Right kidney (tissue), 1 donor: ENCODE results near the gene FOXQ1.
"Not testable (repeated sequence)": the region's sequence is repeated elsewhere in the genome, so short reads cannot be mapped to it uniquely, and the experiment has no call there.

ENCODE experiments used
- DNase-seq: peaks from one replicate; pipeline ENCODE4 v3.0.0-alpha.2; 2016

Gene FOXQ1

DNA sequence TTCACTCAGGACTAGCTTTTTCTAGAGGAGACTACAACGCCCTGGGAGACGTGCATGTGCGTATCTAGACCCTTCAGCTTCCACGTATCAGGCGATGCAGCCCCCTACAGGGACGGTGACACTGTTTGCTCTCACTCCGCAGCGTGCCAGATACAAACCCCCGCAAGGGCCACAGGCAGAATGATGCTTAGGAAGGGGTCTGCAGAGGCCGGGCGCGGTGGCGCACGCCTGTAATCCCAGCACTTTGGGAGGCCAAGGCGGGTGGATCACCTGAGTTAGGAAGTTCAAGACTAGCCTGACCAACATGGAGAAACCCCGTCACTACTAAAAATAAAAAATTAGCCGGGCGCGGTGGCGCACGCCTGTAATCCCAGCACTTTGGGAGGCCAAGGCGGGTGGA, 6.7 kb downstream of the FOXQ1 start:
- DNase-seq, result not testable (repeated sequence)

DNA sequence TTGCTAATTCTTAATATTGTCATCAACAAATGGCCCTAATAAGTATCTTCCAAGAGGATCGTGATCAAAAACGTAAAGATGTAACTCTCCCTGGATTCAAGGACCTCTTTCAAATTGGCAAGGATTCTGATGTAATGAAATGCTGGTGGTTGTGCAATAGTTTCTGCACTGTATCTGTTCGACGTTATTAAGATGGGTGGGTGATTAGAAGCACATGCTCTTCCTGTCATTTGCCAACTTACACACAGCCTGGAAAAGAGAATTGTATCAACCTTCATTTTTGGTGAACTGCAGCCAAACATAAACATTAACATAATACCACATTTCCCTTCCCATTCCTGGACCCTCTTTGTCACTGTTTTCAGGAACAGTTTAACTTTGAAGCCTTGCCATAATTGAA, 9.8 kb downstream of the FOXQ1 start:
- DNase-seq, result no peak

DNA sequence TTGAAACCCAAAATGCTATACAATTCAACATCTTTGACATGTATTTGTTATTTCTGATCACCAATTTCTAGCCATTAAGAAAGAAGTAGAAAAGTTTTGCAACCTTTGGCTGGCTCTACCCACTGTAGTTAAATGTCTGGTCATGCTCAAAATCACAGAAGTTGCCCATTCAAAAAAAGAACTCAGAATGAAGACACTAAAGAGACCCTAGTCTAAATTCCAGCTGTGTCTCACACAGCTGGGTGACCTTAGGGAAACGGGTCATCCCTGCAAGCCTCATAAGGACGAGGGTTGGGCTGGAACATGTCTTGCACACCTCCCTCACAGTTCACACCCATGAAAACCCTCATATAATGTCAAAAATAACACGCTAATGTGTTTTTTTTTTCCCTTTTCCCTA, 10.3 kb downstream of the FOXQ1 start:
- no peak for DNase-seq

DNA sequence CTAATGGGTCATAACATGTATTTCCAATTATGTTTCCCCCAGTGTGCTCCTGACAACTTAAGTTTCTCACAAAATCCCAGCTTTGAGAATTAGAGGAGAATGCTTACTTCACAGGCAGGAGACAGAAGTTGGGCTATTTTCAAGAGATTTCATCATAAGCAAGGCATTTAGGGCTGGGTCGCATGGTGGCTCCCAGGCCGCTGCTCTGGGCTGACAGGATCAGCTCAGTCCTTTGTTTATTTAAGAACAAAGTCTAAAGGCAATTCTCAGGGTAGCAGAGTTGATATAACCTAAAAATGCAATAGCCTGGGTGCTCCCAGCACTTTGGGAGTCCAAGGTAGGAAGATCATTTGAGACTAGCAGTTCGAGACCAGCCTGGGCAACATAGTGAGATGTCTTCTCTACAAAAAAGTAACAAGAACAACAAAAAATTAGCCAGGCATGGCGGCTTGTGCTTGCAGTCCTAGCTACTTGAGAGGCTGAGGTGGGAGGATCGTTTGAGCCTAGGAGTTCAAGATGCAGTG, 10.9 kb downstream of the FOXQ1 start:
- DNase-seq, result no peak

DNA sequence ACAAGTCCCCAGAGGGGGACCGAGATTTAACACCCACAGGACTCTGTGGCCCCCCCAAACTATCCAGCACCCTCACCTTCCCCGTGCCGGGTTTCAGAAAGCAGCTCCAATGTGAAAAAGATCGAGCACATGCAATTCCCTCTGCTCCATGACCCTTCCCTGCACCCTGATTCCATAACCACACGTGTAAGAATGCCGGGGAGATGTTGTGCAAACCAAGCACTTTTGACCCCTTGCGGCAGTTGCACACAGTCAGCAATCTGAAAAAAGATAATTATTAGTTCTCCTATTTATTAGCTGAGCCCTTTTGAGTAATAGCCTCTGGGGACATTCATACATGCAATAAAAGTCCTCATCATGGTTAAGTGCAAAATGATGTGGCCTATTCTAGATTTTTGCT, 13.0 kb downstream of the FOXQ1 start:
- DNase-seq, result no peak

DNA sequence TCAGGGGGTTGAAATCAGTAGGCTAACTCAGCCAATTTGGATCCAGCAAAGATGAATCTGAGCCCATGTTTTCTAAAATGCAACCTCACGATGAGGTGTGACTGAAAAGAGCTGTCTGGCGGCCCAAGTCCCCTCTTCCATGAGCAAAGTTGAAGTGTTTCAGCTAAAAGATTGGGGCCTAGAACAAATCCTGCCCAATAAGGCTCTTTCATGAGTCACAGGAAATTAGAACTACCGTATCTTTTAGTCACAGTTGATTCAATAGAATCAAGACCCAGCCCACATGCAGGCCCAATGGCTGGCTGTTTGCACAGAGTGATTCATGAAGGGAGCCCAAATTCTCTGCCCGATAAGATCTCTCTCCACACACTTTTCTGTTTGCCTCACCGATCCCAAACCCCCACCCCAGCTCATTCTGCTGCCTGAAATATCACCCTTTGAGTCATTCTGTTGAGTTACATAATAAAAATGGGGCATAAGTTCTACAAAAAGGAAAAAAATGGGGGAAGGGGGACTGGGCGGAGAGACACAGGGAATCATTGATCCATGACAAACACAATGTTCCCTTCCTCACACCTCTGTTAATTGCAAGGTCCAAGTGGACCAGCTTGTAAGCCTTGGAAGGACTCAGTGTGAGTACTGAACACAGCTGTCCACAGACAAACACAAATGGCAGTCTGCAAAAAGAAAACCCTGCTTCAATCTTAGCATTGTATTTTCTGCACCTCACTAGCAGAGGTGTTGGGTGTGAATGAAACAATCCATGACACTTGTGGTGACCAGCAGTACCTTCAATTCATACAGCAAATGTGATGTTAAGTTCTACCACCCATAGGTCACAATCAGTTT, 13.8 kb downstream of the FOXQ1 start:
- DNase-seq, result no peak

DNA sequence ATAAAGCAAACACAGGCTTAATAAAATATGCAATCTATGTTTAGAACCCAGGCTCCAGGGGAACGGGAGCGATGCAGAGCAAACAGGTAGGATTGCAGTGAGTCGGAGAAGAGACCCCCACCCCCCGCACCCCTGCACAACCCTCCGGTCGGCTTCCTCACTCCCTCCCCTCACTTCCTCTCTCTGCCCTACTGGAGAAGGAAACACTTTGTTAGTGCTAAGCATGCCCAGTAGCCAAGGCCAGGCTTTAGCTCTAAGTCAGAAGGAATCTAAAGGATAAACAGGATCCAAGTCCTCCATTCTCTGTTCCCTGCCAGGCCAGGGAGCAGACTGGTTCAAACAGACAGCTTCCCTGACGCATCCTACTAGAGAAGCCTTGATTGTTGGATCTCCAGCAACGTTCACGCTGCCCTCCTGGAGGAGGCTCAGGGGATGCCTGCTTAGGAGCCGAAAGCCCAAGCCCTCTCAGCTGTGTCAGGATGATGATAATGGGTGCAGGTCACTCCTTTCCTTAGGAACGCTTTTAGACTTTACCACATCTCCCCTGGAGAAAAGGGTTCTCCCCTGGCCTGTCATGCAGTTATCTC, 14.7 kb downstream of the FOXQ1 start:
- no peak for DNase-seq

DNA sequence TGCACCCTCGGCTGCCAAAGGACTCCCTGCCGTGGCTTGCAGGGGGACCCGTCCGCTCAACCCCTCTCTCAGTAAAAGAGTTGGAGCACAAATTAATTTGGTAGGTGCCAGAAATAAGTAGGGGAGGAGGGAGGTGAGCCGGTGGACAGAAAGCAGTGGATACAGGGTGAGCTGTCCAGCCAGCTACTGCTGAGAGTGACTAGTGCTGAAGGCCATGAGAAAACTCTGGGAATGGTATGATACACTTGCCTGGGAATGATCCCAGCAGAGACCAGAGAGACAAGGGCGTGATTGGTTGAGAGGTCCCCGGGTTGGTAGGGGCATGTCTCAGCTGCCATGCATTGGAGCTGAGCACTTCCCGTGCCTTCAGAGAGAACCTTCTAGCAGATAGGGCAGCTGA, 15.7 kb downstream of the FOXQ1 start:
- no peak for DNase-seq

DNA sequence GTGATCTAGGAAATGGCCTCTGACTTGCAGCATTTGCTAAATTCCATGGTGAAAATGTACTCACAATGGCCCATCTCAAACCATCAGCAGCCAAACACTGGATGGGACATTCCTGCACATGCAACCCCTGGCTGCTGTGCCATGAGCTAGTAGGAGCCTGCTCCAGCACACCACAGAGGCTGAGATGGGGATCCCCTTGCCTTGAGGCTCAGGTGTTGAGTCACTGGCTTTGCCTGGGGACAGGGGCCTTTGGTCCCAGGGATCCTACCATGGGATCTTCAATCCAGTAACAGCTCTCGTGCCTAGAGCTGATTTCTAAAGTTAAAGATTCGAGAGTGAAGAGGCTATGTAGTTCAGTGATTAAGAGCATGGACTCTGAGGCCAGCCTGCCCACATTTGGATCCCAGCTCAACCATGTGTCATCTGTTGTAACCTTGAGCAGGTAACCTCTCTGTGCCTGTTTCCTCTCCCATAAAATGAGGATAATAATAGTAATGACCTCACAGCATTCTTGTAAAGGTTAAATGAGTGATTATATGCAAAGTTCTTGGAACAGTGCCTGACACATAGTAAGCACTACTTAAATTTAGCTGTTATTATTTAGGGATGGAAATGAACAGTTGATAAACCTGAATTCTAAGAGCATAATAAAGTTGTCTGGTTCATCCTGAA, 16.4 kb downstream of the FOXQ1 start:
- DNase-seq, result no peak

DNA sequence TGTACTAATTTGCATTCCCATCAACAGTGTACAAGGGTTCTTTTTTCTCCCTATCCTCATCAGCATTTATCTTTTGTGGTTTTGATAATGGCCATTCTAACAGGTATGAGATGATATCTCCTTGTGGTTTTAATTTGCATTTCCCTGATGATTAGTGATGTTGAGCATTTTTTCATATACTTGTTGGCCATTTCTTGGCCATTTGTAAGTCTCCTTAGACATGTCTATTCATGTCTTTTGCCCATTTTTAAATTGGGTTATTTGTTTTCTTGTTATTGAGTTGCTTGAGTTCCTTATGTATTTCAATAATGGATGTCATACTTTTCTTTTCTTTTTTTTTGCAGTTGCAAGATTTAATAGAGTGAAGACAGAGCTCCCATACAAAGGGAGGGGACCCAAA, 17.8 kb downstream of the FOXQ1 start:
- DNase-seq, result no peak

DNA sequence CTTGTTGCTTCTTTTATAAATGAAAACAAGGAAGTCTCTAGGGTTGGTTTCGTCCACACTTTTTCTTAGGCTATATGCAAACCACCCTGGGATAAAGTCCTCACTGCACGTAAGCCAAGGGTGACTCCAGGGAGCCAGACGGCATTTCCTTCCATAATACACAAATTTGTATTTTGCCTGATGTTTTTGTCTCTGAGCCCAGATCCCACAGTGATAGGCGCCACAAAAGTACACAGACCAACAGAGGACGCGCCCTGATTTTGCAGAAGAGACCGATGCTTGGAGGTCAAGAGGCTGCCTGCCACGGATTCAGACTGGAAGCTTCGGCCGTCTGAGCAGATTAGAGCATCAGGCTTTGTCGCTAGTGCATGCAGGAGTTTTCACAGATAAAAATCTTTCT, 22.8 kb downstream of the FOXQ1 start:
- peak; percentile 20 for DNase-seq

DNA sequence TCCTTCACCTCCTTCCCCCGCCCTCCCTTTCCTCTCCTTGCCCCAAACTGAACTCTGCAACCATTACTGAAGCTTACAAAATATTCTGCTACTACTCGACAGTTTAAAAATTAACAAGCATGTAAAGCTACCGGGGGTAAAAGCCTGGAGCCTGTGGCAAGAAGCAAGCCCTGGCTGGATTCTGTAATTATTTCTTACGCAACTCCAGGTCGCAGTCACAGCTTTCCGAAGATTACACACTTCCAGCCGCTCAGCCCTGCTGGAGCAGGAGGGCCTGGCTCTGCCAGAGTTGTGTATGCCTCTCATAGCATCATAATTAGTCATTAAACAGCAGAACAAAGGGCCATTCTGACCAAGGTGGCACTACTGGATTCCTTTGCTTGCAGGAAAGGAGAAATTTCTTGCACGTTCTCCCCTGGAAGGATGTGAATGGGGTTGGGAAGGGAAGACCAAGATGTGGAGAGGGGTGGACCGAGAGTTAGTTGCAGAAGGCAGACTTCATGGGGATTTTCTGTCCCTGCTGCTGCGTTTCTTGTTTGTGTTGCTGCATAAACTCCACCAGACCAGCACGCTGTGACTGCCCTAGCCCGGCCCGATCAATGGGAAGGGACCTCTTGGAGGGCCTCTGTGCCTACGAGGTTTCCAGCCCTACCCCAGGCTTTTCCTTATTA, 23.6 kb downstream of the FOXQ1 start:
- DNase-seq, result peak; percentile 55

DNA sequence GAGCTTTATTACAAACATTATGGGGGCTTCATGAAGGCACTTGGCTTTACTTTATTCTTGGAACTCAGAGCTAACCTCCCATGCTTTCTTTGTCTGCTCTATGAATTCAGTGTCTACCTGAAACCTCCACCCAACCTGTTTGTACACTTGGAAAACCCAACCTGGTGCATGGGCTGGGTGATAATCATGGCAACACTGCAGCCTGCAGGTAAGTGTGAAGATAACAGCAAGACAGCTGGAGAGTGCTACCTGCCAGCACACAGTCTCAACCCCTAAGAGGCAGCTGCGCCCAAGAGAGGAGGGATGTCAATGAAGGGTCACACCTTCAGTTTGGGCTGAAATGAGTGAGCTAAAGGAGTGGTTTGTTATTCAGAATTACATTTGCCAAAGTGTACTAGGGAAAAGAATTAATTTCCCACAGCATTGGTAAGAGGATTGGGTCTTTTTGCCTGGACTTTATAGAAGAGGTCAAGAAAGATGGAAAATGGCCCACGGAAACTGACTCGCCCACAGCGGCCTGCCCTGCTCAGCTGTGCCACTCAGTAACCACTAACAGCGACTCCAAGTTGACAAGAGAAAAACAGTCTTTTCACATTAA, 24.4 kb downstream of the FOXQ1 start:
- DNase-seq, result peak; percentile 27

DNA sequence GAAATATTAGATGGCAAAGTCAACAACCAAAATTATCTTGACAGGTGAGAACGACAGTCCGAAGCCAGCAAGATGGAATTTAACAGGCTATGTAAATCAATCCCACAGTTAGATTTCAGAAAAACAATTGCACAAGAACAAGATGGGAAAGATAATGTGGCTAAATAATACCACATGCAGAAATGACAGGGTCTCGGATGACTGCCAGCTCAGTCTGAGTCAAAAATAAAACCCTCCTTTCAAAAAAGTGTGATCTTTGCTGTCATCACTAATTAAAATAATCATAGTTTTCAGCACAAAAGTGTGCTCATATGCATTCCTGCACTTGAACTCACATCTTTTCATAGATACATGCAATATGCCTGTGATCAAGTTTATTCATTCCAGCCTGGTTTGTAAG, 25.9 kb downstream of the FOXQ1 start:
- no peak for DNase-seq

DNA sequence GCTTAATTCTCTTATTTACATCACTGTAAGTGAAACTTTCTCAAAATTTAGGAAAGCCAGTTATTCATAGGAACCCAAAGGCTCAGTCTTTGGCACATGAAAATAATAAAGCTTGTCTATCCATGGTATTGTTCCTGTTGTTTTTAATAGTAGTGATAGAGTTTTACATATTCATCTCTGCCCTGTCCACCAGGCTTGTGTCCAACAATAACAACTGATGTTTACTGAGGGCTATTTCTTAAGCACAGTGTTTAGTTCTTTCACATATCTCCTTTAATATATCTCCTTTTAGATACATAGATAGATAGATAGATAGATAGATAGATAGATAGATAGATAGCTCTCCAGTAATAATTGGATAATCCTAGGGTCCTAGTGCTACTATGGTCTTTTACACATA, 34.2 kb downstream of the FOXQ1 start:
- no peak for DNase-seq

DNA sequence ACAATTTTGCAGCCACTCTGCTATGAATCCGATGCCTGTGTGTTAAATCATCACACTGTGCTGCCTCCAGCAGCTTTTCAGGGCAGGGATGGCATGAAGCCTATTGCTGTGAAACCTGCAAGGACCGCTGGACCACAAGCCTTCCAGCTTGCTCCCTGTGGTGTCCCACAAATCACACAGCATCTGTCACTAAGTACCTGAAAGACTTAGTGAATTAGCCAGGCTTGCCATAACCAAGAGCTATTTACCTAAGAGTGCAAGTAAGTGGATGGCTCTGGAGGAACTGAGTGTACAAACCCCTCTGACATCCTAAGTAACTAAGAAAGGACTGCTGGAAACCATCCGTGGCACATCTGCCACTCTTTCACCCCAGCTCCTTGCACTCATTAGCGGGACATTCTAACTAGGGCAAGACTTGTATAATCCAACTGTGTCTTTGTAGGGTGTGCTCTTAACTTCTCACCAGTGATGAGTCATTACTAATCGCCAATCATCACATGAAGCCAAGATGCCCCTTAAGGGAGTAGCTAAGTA, 34.7 kb downstream of the FOXQ1 start:
- DNase-seq, result no peak

DNA sequence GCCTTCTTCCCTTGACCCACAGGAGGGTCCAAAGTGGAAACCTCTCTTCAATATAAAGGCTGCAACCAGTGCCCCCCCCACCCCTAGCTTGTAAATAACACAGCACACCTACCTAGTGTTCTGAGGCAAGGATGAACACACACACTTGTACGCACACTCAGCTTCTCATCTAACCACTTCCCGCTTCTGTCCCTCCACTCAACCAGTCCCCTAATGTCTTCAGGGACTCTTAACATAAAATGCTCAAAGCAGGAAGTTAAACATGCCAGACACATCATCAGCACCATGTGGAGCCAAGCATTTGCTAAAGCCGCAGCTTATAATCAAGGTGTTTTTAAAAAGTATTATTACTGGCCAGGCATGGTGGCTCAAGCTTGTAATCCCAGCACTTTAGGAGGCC, 35.3 kb downstream of the FOXQ1 start:
- no peak for DNase-seq

DNA sequence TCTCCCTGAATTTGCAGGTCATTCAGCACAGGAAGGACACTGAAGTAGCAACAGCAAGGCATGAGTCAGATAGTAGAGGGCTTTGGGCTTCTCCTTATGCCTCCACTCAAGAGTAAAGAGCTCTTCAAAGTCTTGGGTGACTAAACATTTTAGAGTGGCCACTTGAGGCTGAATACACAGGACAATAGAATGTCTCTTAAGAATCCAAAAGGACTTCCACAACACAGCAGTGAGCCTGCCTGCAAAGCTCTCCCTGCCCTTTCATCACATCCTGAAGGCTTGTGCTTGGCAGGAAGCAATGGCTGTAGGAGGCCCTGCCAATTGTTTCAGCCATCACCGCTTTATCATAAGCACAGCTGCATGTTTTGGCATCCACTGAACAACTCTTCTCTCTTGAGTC, 36.8 kb downstream of the FOXQ1 start:
- DNase-seq, result no peak

DNA sequence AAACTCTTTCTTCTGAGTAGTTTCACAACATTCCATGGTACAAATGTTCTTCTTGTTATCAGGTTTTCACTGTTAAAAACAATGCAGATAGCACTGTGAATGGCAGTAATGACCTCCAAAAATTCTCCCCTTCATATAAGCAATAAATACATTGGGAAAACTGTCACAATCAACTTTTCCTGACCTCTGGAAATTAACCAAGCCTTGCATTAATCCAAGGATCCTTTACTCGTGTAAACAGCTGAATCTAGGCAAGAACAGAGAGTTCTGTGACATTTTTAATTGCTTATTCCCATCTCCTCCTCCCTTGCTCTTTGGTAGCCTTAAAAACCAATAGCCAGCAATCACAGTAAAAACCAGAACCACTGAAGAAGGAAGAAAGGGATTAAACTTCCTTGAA, 37.8 kb downstream of the FOXQ1 start:
- DNase-seq, result no peak

DNA sequence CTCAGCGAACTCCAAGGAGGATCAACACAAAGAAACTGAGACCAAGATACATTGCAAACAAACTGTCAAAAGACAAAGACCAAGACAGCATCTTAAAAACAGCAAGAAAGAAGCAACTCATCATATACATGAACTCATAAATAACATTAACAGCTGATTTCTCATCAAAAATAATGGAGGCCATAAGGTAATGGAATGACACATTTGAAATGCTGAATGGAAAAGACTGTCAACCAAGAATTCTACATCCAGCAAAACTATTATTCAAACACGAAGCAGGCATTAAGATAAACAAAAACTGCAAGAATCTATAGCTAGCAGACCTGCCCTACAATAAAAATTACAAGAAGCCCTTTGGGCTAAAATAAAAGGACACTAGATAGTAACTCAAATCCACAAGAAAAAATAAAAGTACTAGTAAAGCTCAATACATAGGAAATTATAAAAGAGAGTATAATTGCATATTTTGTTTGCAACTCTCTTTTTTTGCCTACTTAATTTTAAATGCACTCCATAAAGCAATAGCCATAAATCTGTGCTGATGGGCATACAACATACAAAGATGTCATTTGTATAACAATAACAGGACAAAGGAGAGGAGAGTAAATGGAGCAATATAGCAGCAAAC, 39.6 kb downstream of the FOXQ1 start:
- DNase-seq, result no peak

DNA sequence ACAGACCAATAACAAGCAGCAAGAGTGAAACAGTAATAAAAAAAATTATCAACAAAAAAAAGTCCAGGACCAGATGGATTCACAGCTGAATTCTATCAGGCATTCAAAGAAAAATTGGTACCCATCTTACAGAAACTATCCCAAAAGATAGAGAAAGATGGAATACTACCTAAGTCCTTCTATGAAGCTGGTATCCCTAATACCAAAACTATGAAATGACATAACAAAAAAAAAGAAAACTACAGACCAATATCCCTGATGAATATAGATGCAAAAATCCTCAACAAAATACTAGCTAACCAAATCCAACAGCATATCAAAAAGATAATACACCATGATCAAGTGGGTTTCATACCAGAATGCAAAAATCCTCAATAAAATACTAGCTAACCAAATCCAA, 43.2 kb downstream of the FOXQ1 start:
- DNase-seq, result not testable (repeated sequence)

DNA sequence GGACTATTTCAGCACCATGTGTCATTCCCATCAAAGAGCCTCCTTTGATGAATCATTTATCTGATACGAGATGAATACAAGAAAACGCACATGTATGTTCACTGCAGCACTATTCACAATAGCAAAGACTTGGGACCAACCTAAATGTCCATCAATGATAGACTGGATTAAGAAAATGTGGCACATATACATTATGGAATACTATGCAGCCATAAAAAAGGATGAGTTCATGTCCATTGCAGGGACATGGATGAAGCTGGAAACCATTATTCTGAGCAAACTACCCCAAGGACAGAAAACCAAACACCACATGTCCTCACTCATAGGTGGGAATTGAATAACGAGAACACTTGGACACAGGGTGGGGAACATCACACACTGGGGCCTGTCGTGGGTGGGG, 49.8 kb downstream of the FOXQ1 start:
- DNase-seq, result not testable (repeated sequence)
